Epidermal melanocyte (primary cell): ENCODE data around the gene DZIP3.
"Not testable (repeated sequence)": the region's sequence is repeated elsewhere in the genome, so short reads cannot be mapped to it uniquely, and the experiment has no call there.

Source experiments
- DNase-seq: peaks from one replicate; pipeline ENCODE4 v3.0.0; 2011; ENCODE audit warnings: low spot score; ENCODE audit not compliant: insufficient read length

DZIP3 gene

GRCh38 chr3:108598375-108598774 lies 8.9 kb downstream of the DZIP3 start:
- no peak for DNase-seq

GRCh38 chr3:108599677-108600409 lies 10.3 kb downstream of the DZIP3 start:
- no peak for DNase-seq

GRCh38 chr3:108602249-108602934 lies 12.9 kb downstream of the DZIP3 start:
- no peak for DNase-seq

- no peak for DNase-seq
These were observed 13.4 kb downstream of the DZIP3 start for GRCh38 chr3:108602935-108603294.

GRCh38 chr3:108603691-108604090 lies 14.2 kb downstream of the DZIP3 start:
- no peak for DNase-seq

GRCh38 chr3:108605028-108605427 lies 15.5 kb downstream of the DZIP3 start:
- no peak for DNase-seq

- DNase-seq, result no peak
These were observed 16.0 kb downstream of the DZIP3 start for GRCh38 chr3:108605491-108605890.

GRCh38 chr3:108608750-108609149 lies 19.2 kb downstream of the DZIP3 start:
- no peak for DNase-seq

- no peak for DNase-seq
These were observed 21.1 kb downstream of the DZIP3 start for GRCh38 chr3:108610651-108611050.

GRCh38 chr3:108616090-108616489 lies 26.6 kb downstream of the DZIP3 start:
- DNase-seq, result not testable (repeated sequence)

GRCh38 chr3:108620250-108620649 lies 30.7 kb downstream of the DZIP3 start:
- DNase-seq, result no peak

- no peak for DNase-seq
These were observed 34.0 kb downstream of the DZIP3 start for GRCh38 chr3:108623504-108623903.

- DNase-seq, result no peak
These were observed 40.5 kb downstream of the DZIP3 start for GRCh38 chr3:108629974-108630373.

GRCh38 chr3:108642526-108642925 lies 53.0 kb downstream of the DZIP3 start:
- no peak for DNase-seq

GRCh38 chr3:108645364-108645763 lies 55.8 kb downstream of the DZIP3 start:
- no peak for DNase-seq

GRCh38 chr3:108655664-108656063 lies 66.1 kb downstream of the DZIP3 start:
- not testable (repeated sequence) for DNase-seq

GRCh38 chr3:108661699-108662098 lies 72.2 kb downstream of the DZIP3 start:
- DNase-seq, result no peak

- peak; percentile 42 for DNase-seq
These were observed 72.7 kb downstream of the DZIP3 start for GRCh38 chr3:108662142-108662738.

GRCh38 chr3:108664266-108664665 lies 74.7 kb downstream of the DZIP3 start:
- no peak for DNase-seq

GRCh38 chr3:108667312-108667711 lies 77.8 kb downstream of the DZIP3 start:
- no peak for DNase-seq

- DNase-seq, result no peak
These were observed 79.7 kb downstream of the DZIP3 start for GRCh38 chr3:108669208-108669607.

GRCh38 chr3:108672701-108673100 lies 83.2 kb downstream of the DZIP3 start:
- DNase-seq, result no peak
